SU-DHL-6 (cell line): Measurements from ENCODE around the gene UBE2G2.

Experiments used
- CTCF ChIP-seq: fragments of 200-600 bp; sonication (generic); IDR thresholded peaks from one replicate; pipeline ENCODE4 v1.5.1; 2017; ENCODE audit warnings: antibody characterized with exemption, mild to moderate bottlenecking, low read length, moderate library complexity; ENCODE audit not compliant: insufficient read depth, poor library complexity, severe bottlenecking
- EZH2phosphoT487 ChIP-seq: fragments of 200-600 bp; sonication (generic), shearing (Covaris generic); conservative IDR thresholded peaks from 2 replicates; pipeline ENCODE4 v1.6.1; 2018; ENCODE audit warnings: mild to moderate bottlenecking, antibody characterized with exemption, low read length, moderate library complexity, mixed read lengths

- no peak for TF ChIP-seq CTCF
- no peak for TF ChIP-seq EZH2phosphoT487
Observed at GRCh38 chr21:44836349-44836665, 34.7 kb upstream of the UBE2G2 start.
